Nephron (organoid): ENCODE measurements around the gene CENPT.
A peak's percentile ranks its signal among the peaks of the same experiment; 100 is the strongest.

Experiments used
- H3K27ac Mint-ChIP-seq, 3 experiments: 2 replicates each; pipeline ENCODE4 v1.8.0; 2020; ENCODE audit warnings: mixed read lengths in 3 of 3, mild to moderate bottlenecking in 2 of 3, moderate library complexity in 1 of 3
- H3K27me3 Mint-ChIP-seq: 2 replicates; pipeline ENCODE4 v1.8.0; 2021; ENCODE audit warnings: low read depth, mild to moderate bottlenecking, moderate library complexity, mixed read lengths
- H3K36me3 Mint-ChIP-seq: 2 replicates; pipeline ENCODE4 v1.8.0; 2020; ENCODE audit warnings: low read depth, mixed read lengths
- H3K4me1 Mint-ChIP-seq: 2 replicates; pipeline ENCODE4 v1.8.0; 2020; ENCODE audit warnings: mixed read lengths
- H3K4me3 Mint-ChIP-seq, 3 experiments: 2 replicates each; pipeline ENCODE4 v1.8.0; 2020; ENCODE audit warnings: mild to moderate bottlenecking in 3 of 3, mixed read lengths in 3 of 3, moderate library complexity in 2 of 3
- H3K9me3 Mint-ChIP-seq: 2 replicates; pipeline ENCODE4 v1.8.0; 2020; ENCODE audit warnings: mixed read lengths
- TF ChIP-seq, protein P1 (sequence below), 3 experiments: fragments of 200-600 bp; sonication (generic); IDR thresholded peaks; one replicate each; pipeline ENCODE4 v1.5.0; 2021; ENCODE audit warnings: antibody characterized with exemption in 3 of 3; ENCODE audit not compliant: unreplicated experiment in 3 of 3

The CENPT gene

GRCh38 chr16:67873435-67874370 lies 26.2 kb upstream of the CENPT start:
- Mint-ChIP-seq H3K36me3 (peaks cover 32% of the 10 kb centered on the region), H3K27ac (peak overlapping the region; percentile 80 to 96 (median 85)), H3K27me3 (no peaks in the 10 kb centered on the region), H3K9me3 (no peaks in the 10 kb centered on the region), H3K4me3 (peak overlapping the region; percentile 91 to 97 (median 96)), H3K4me1 (peaks cover 22% of the 10 kb centered on the region)
- TF ChIP-seq, protein P1, sequence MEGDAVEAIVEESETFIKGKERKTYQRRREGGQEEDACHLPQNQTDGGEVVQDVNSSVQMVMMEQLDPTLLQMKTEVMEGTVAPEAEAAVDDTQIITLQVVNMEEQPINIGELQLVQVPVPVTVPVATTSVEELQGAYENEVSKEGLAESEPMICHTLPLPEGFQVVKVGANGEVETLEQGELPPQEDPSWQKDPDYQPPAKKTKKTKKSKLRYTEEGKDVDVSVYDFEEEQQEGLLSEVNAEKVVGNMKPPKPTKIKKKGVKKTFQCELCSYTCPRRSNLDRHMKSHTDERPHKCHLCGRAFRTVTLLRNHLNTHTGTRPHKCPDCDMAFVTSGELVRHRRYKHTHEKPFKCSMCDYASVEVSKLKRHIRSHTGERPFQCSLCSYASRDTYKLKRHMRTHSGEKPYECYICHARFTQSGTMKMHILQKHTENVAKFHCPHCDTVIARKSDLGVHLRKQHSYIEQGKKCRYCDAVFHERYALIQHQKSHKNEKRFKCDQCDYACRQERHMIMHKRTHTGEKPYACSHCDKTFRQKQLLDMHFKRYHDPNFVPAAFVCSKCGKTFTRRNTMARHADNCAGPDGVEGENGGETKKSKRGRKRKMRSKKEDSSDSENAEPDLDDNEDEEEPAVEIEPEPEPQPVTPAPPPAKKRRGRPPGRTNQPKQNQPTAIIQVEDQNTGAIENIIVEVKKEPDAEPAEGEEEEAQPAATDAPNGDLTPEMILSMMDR (IDR thresholded peaks at IDR 0.05; ENCODE audit: unreplicated experiment in 3 of 3) = no peak

DNA sequence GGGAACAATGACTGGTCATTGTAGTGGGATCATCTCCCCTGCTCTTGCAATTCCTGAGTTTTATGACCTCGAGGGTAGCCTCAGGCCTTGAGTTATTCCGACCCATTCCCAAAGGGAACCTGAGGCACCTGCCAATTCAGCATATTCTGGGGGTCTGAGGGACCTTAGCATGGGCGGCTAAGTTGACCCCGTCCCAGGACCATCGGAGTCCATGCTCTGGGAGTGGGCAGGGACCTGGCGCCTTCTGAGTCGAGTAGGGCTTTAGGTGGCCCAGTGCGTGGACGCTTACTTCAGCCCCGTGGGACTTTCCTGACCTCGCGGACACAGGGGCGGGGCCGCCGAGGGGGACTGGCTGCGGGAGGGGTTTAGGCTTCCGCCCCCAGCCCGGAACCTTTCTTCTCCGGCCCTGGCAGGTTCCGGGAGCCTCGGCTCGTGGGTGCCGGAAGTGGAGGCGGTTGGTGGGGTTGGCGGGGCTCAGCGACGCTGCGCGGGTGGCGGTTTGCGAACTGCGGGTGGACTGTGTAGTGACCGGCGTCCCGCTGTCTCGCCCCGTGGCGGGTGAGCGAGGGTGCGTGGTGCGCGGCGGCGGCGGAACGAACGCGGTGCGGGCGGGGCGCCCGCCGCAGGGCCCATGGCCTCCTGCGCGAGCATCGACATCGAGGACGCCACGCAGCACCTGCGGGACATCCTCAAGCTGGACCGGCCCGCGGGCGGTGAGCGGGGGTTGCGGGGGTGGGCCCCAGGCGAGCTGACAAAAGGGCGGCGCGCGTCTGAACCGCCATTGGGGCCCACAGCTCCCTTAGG lies 25.3 kb upstream of the CENPT start, which contains the start of gene EDC4:
TSS of gene EDC4 (plus strand) at position 422 of the 804 bp plus-strand sequence. CDS start at position 632, 210 bp downstream.
- H3K9me3 Mint-ChIP-seq = no peaks in the 10 kb centered on the region

DNA sequence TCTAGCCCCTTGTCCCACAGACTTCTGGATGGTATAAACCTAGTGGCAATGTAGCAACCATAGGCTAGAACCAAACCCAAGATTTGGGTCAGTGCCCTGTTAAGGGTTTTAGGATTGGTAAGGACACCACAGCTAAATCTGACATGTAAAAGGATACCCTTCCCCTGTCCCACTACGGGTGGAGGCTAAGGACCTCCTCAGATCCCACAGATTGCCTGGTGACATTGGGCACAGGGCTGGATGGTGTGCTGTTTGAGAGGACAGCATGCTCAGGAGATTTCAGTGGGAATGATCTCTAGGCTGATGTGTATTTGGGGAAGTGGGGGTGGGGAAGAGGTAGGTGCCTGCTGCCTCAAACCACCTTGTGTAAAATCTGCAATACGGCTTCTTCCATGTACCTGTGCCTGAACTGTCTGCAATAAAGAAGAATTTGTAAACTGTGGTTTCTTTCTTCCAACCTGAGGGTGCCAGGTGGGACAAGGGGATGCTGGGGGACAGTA lies 24.7 kb upstream of the CENPT start:
- Mint-ChIP-seq H3K9me3 (no peaks in the 10 kb centered on the region), H3K27me3 (no peaks in the 10 kb centered on the region), H3K4me3 (peak overlapping the region; percentile 91 to 97 (median 96)), H3K27ac (peak overlapping the region; percentile 17 to 68 (median 52)), H3K36me3 (peaks cover 29% of the 10 kb centered on the region), H3K4me1 (peaks cover 22% of the 10 kb centered on the region)
- TF ChIP-seq, protein P1 (IDR thresholded peaks at IDR 0.05; ENCODE audit: unreplicated experiment in 3 of 3) = no peak

More for the DNA sequence above, 25.3 kb upstream of the CENPT start, which contains the start of gene EDC4:
- TF ChIP-seq, protein P1 (IDR thresholded peaks at IDR 0.05; ENCODE audit: unreplicated experiment in 3 of 3) = no peak
- peak within 1 kb of the TSS; percentile 80 to 96 (median 85) for H3K27ac Mint-ChIP-seq
- no peaks in the 10 kb centered on the region for H3K27me3 Mint-ChIP-seq
- H3K36me3 Mint-ChIP-seq = peaks cover 31% of the 10 kb centered on the region
- peaks cover 22% of the 10 kb centered on the region for H3K4me1 Mint-ChIP-seq
- H3K4me3 Mint-ChIP-seq = peak within 1 kb of the TSS; percentile 91 to 97 (median 96)

DNA sequence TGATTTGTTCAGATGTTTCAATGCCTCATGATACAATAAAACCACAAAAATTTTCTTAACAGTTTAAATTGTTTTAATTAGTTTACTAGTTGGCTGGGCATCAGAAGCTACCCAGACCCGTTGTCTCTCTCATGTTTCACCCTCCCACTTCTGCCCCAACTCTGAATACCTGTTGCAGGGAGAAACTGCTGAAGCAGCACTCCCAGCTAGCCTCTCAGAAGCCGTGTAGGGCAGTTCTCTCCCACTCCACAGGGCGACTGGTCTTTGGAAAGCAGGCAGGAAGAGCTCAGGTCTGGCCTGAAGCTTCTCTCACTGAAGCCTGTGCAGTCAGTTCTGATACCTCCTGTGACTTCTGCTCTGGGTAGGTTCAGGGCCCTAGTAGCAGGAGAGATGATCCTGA lies 23.8 kb upstream of the CENPT start:
- Mint-ChIP-seq H3K9me3 (no peaks in the 10 kb centered on the region), H3K4me3 (peak overlapping the region; percentile 21 to 97 (median 96)), H3K36me3 (peaks cover 30% of the 10 kb centered on the region), H3K4me1 (peaks cover 22% of the 10 kb centered on the region), H3K27me3 (no peaks in the 10 kb centered on the region), H3K27ac (peak overlapping the region in 1 of 3 experiments; percentile 68)
- TF ChIP-seq, protein P1 (IDR thresholded peaks at IDR 0.05; ENCODE audit: unreplicated experiment in 3 of 3) = no peak

DNA sequence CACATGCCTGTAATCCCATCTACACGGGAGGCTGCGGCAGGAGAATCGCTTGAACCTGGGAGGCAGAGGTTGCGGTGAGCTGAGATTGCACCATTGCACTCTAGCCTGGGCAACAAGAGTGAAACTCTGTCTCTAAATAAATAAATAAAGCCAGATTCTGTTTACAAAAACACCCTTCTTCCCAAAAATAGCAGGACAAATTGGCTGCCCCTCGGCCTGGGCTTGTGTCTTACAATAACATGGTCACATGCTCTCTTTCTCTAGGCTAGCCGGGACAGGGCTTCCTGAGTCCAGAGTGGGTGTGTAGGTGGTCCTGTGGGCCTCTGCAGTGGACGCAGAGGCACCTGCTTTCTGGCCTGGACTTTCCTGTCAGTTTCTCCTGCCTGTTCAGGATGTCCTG lies 22.2 kb upstream of the CENPT start:
- H3K27me3 Mint-ChIP-seq = no peaks in the 10 kb centered on the region
- H3K4me1 Mint-ChIP-seq = peaks cover 14% of the 10 kb centered on the region
- TF ChIP-seq, protein P1 (IDR thresholded peaks at IDR 0.05; ENCODE audit: unreplicated experiment in 3 of 3) = no peak
- peak overlapping the region in 1 of 3 experiments; percentile 49 for H3K27ac Mint-ChIP-seq
- no peak overlapping the region for H3K4me3 Mint-ChIP-seq
- no peaks in the 10 kb centered on the region for H3K9me3 Mint-ChIP-seq
- H3K36me3 Mint-ChIP-seq = peaks cover 35% of the 10 kb centered on the region
